CD4-positive, alpha-beta T cell (primary cell): ENCODE measurements around the gene PDGFRB. TPM values are rescaled to one million over a fixed set of nuclear protein-coding genes. Genes with fewer than 3 reads are reported as not detected.

Experiments used
- ATAC-seq: fragments of 200-7000 bp; cut with Tn5 transposase; one replicate; pipeline ENCODE4 v1.10.0; 2022; ENCODE audit warnings: mild to moderate bottlenecking; ENCODE audit not compliant: poor library complexity
- CTCF ChIA-PET: fragments of 350-600 bp; sonication (Branson Sonifier 250); formaldehyde crosslinking; loops from one replicate; lab custom pipeline; 2021; ENCODE audit warnings: antibody characterized with exemption, inconsistent platforms; lab: Charles Lee
- POLR2A ChIA-PET: fragments of 350-600 bp; sonication (Branson Sonifier 250); formaldehyde crosslinking; loops from one replicate; lab custom pipeline; 2021; ENCODE audit warnings: antibody characterized with exemption, inconsistent platforms; lab: Charles Lee
- DNase-seq, 14 experiments: peaks; one replicate each; pipeline ENCODE4 v3.0.0-alpha.2; 2013 to 2020; ENCODE audit warnings: mixed read lengths in 2 of 14
- H3K27ac ChIP-seq, 2 donors: one replicate each; pipeline versions ENCODE4 v1.5.1 to v1.7.0; 2013; ENCODE audit warnings: low read length in 2 of 2, low read depth in 1 of 2, mild to moderate bottlenecking in 1 of 2
- H3K27me3 ChIP-seq, 2 experiments: 1 replicate in 1 of 2; 2 replicates in 1 of 2; pipeline versions ENCODE4 v1.6.1 to v1.7.0; 2013; ENCODE audit warnings: low read length in 2 of 2, control low read depth in 1 of 2, mild to moderate bottlenecking in 1 of 2, moderate library complexity in 1 of 2; ENCODE audit not compliant: insufficient read depth in 2 of 2, control insufficient read depth in 1 of 2
- H3K36me3 ChIP-seq: one replicate; pipeline ENCODE4 v1.6.1; 2013; ENCODE audit warnings: low read length, control low read depth; ENCODE audit not compliant: insufficient read depth
- H3K4me1 ChIP-seq: one replicate; pipeline ENCODE4 v1.6.1; 2013; ENCODE audit warnings: low read length, control low read depth; ENCODE audit not compliant: insufficient read depth
- H3K4me3 ChIP-seq: one replicate; pipeline ENCODE4 v1.5.1; 2013; ENCODE audit warnings: mild to moderate bottlenecking, low read length, moderate library complexity
- H3K9me3 ChIP-seq, 2 experiments: 1 replicate in 1 of 2; 2 replicates in 1 of 2; pipeline versions ENCODE4 v1.6.1 to v1.7.0; 2013; ENCODE audit warnings: low read length in 2 of 2, mild to moderate bottlenecking in 2 of 2, control low read depth in 1 of 2, moderate library complexity in 1 of 2; ENCODE audit not compliant: control insufficient read depth in 1 of 2, insufficient read depth in 1 of 2
- H3K27ac Mint-ChIP-seq: one replicate; pipeline ENCODE4 v1.8.0; 2020; ENCODE audit warnings: mixed read lengths
- H3K27me3 Mint-ChIP-seq: one replicate; pipeline ENCODE4 v1.8.0; 2021; ENCODE audit warnings: mixed read lengths
- H3K36me3 Mint-ChIP-seq: one replicate; pipeline ENCODE4 v1.8.0; 2021; ENCODE audit warnings: low read depth, mixed read lengths
- H3K4me1 Mint-ChIP-seq: one replicate; pipeline ENCODE4 v1.8.0; 2021; ENCODE audit warnings: low read depth, mixed read lengths
- H3K4me3 Mint-ChIP-seq: one replicate; pipeline ENCODE4 v1.8.0; 2020; ENCODE audit warnings: mild to moderate bottlenecking, mixed read lengths
- H3K9me3 Mint-ChIP-seq: one replicate; pipeline ENCODE4 v1.8.0; 2020; ENCODE audit warnings: mixed read lengths
- CTCF ChIP-seq: fragments of 200-600 bp; IDR thresholded peaks from one replicate; pipeline ENCODE4 v1.8.0; 2022; ENCODE audit warnings: antibody characterized with exemption, mild to moderate bottlenecking
- intact Hi-C, 2 experiments: fragments of 100-400 bp; cut with DNase I in 1 of 2; cut with micrococcal nuclease in 1 of 2; formaldehyde crosslinking; loops; one replicate each; pipeline versions ENCODE4 v1.15.1 to v1.9.0; 2023 to 2025; cut with DNase I, micrococcal nuclease
- total RNA-seq, 174 experiments: library from RNA in 2 of 174; stranded (reverse) in 2 of 174; gene quantifications; one replicate each; pipeline ENCODE4 v1.2.3 and lab custom pipeline; 2021 to 2026

The PDGFRB gene
- total RNA-seq, 2 experiments from 2014 or later: not detected

- CTCF ChIA-PET: no interaction called here
- Mint-ChIP-seq H3K4me1 (no peaks in the 10 kb centered on the region), H3K9me3 (no peaks in the 10 kb centered on the region), H3K36me3 (no peaks in the 10 kb centered on the region), H3K4me3 (no peak overlapping the region), H3K27me3 (peaks cover 12% of the 10 kb centered on the region), H3K27ac (no peak overlapping the region)
- Histone ChIP-seq H3K9me3 (no peaks in the 10 kb centered on the region), H3K27me3 (peaks cover 0 to 3% of the 10 kb centered on the region in 2 experiments), H3K4me3 (no peak overlapping the region), H3K4me1 (no peaks in the 10 kb centered on the region), H3K36me3 (no peaks in the 10 kb centered on the region), H3K27ac (no peak overlapping the region)
- TF ChIP-seq CTCF: no peak
- intact Hi-C loops: no loop called here
- ATAC-seq: no peak
- no peak for DNase-seq
- POLR2A ChIA-PET: no interaction called here
Measured at GRCh38 chr5:150075806-150076205, 79.8 kb downstream of the PDGFRB start.

DNA sequence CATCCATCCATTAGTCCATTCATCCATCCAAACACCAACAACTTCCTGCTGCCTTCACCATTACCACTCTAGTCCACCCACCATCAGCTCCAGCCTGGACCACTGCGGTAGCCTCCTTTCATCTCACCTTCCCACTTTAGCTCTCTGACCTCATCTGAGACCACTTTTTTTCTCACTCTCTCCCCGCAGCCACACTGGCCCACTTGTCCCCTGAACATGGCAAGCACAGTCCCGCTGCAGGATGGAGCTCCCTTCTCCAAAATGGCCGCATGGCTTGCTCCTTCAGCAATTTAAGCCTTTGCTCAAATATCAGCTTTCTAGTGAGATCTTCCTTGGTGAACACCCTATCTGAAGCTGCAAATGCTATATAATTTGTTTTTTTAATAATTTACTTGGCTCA lies 80.4 kb downstream of the PDGFRB start:
- no peak overlapping the region for H3K27ac Mint-ChIP-seq

GRCh38 chr5:150073677-150074076 lies 82.0 kb downstream of the PDGFRB start:
- no peak overlapping the region for H3K27ac ChIP-seq
- peaks cover 4% of the 10 kb centered on the region for H3K27me3 Mint-ChIP-seq
- no peak for ATAC-seq

More for the DNA sequence above, 80.4 kb downstream of the PDGFRB start:
- DNase-seq: no peak
- Mint-ChIP-seq H3K4me3 (no peak overlapping the region), H3K36me3 (no peaks in the 10 kb centered on the region), H3K4me1 (no peaks in the 10 kb centered on the region), H3K27me3 (peaks cover 12% of the 10 kb centered on the region), H3K9me3 (no peaks in the 10 kb centered on the region)
- TF ChIP-seq CTCF: no peak
- H3K27me3 ChIP-seq: peaks cover 0 to 3% of the 10 kb centered on the region in 2 experiments
- no peak for ATAC-seq
- no peak overlapping the region for H3K4me3 ChIP-seq
- ChIA-PET POLR2A (no interaction called here), CTCF (no interaction called here)
- intact Hi-C loops: no loop called here
- H3K9me3 ChIP-seq: no peaks in the 10 kb centered on the region
- no peak overlapping the region for H3K27ac ChIP-seq
- H3K36me3 ChIP-seq: no peaks in the 10 kb centered on the region
- no peaks in the 10 kb centered on the region for H3K4me1 ChIP-seq

More at GRCh38 chr5:150073677-150074076, 82.0 kb downstream of the PDGFRB start:
- Mint-ChIP-seq H3K4me1 (no peaks in the 10 kb centered on the region), H3K27ac (no peak overlapping the region), H3K9me3 (no peaks in the 10 kb centered on the region), H3K4me3 (no peak overlapping the region), H3K36me3 (no peaks in the 10 kb centered on the region)
- Histone ChIP-seq H3K36me3 (no peaks in the 10 kb centered on the region), H3K4me1 (no peaks in the 10 kb centered on the region), H3K9me3 (no peaks in the 10 kb centered on the region), H3K27me3 (peaks cover 0 to 3% of the 10 kb centered on the region in 2 experiments), H3K4me3 (no peak overlapping the region)
- intact Hi-C loops: no loop called here
- POLR2A ChIA-PET: no interaction called here
- no peak for DNase-seq
- no peak for TF ChIP-seq CTCF
- CTCF ChIA-PET: interaction anchor here (0.7 kb wide), 1 partner anchor 298 kb away, joined by 3 read pairs; no protein-coding TSS in a partner anchor
